ENCODE results near the gene FCHO1.

FCHO1 gene, protein sequence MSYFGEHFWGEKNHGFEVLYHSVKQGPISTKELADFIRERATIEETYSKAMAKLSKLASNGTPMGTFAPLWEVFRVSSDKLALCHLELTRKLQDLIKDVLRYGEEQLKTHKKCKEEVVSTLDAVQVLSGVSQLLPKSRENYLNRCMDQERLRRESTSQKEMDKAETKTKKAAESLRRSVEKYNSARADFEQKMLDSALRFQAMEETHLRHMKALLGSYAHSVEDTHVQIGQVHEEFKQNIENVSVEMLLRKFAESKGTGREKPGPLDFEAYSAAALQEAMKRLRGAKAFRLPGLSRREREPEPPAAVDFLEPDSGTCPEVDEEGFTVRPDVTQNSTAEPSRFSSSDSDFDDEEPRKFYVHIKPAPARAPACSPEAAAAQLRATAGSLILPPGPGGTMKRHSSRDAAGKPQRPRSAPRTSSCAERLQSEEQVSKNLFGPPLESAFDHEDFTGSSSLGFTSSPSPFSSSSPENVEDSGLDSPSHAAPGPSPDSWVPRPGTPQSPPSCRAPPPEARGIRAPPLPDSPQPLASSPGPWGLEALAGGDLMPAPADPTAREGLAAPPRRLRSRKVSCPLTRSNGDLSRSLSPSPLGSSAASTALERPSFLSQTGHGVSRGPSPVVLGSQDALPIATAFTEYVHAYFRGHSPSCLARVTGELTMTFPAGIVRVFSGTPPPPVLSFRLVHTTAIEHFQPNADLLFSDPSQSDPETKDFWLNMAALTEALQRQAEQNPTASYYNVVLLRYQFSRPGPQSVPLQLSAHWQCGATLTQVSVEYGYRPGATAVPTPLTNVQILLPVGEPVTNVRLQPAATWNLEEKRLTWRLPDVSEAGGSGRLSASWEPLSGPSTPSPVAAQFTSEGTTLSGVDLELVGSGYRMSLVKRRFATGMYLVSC

DNA sequence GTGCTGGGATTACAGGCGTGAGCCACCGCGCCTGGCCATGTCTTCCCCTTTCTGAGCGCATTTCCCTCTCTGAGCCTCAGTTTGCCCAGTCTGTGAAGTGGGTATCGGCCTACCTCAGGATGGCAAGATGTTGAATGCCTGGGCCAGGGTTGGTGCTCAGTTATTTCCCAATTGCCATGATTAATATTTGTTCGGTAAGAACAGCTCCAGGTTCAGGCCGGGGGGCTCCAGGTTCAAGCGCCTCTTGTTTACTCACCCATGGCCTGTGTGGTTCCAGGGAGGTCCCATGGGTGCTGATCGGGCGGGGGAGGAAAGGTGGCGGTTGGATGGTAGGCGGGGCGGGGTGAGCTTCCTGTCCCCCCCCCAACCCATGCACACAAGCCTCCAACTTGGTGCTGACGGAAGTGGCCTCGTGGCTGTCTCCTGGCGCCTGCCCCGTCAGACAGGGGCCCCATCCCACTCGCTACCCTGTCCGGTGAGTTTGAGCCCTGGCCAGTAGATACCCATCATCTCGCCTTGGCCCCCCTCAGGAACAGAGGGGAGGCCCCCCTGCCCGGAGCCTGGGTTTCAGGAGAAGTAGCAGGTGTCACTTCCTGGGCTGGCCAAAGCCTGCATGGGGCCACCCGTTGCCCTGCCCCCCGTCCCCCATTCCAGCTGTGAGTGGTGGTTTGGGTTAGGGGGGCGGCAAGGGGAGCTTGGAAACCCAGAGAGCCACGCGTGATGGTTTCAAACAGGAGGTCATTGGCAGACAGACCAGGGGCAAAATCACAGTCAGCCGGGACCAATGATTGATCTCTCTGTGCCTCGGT lies at the start of gene FCHO1:
Gene FCHO1, plus strand, starts transcription at position 375 of the 809 bp plus-strand sequence. CDS start 3,688 bp downstream, outside the sequence.
- peak in 1 of 2 donors; percentile 36 for DNase-seq

DNA sequence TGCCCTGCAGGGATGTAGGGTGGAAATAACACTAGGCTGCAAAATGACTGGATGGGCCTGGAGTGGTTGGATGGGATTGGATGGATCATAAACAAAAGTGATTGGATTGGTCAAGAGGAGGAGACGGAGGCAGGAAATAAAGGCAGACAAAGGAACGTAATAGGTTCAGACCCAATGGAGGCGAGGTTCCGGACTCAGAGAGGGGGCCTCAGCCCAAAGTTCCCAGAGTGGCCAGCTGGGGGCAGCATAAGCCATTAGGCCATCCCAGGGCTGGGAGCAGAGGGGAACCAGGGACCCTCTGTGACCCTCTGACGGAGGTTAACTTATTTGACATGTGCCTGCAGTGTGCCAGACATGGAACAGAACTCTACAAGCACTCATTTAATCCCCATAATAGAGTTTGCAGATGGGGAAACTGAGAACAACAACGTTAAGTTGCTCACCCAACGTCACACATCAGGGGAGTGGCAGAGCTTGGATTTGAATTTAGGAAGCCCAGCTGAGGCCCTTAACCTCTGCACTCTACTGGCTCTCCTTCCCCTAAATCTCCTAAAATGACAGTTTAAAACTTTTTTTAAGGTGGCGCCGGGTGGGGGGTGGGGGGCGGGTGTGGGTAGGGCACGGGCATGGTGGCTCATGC lies 47.3 kb upstream of the FCHO1 start:
- DNase-seq, result peak; percentile 28 to 34

DNA sequence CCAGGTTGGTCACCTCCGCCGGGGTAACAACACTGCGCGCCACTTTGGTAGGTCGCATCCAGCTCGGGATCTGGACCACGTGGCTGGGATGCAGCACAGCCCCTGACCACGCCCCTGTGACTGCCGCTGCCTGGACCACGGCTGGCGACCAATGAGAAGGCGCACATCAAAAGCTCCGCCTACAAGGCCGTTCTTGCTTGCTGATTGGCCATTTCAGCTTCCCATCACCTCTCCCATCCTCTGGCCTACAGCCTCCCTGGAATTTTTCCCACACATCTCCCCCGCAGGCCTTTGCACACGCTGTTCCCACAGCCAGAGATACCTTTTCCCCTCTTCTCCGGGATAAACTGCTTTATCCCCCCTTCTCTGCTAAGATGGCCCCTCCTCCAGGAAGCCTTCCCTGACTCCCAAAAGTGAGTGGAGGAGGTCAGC lies 44.5 kb upstream of the FCHO1 start:
- peak in 1 of 2 donors; percentile 29 for DNase-seq

DNA sequence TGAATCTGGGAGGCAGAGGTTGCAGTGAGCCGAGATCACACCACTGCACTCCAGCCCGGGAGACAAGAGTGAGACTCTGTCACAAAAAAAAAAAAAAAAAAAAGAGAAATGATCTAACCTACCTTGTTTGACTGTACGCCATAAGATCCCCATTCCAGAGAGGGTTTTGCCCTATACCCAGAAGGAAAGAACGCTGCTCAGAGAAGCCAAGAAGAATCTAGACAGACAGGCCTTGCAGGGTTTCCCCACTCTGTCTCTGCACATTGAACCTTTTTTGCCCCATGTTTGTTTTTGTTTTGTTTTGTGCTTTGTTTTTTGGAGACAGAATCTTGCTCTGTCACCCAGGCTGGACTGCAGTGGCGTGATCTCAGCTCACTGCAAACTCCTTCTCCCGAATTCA lies 39.4 kb upstream of the FCHO1 start:
- DNase-seq, result no peak

GRCh38 chr19:17716309-17716929 lies 34.9 kb upstream of the FCHO1 start:
- DNase-seq, result no peak

- no peak for DNase-seq
Measured at GRCh38 chr19:17718550-17718946, 32.7 kb upstream of the FCHO1 start.

- DNase-seq, result peak; percentile 30 to 47
Measured at GRCh38 chr19:17718947-17719711, 32.1 kb upstream of the FCHO1 start, which contains the start of gene MAP1S. Gene MAP1S, plus strand, starts transcription at chr19:17719480. Its CDS starts 23 bp downstream, at chr19:17719503.

DNA sequence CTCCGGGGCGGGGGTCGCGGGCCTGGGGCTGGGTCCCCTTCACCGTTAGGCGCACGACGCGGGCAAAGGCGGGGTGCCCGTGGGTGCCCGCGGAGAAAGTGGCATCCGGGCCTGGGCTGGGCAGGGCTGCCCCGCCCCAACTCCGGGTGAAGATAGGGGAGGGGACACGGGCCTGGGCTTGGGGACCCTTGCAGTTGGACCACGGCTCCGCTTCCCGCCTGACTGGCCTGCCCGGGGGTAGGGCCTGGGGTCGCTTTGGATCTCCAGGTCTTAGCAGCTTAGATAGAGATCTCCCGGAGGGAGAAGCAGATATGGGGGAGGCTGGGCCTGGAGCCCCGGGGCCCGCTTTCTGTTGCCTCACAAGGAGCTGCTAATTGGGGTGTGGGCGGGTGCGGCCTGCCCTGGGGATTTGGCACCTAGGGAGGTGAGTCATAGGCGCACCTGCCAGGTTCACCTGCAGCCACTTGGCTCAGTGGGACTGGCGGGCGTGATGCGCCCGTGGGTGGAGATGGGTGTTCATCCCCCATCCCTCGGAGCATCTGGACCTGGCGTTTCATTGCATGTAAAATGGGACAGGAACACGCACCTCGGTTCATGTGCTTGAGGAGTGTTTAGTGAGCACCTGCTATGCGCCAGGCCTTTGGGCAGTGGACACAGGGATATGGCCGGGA lies 31.4 kb upstream of the FCHO1 start:
- no peak for DNase-seq

- no peak for DNase-seq
Measured at GRCh38 chr19:17720440-17720839, 30.8 kb upstream of the FCHO1 start.

DNA sequence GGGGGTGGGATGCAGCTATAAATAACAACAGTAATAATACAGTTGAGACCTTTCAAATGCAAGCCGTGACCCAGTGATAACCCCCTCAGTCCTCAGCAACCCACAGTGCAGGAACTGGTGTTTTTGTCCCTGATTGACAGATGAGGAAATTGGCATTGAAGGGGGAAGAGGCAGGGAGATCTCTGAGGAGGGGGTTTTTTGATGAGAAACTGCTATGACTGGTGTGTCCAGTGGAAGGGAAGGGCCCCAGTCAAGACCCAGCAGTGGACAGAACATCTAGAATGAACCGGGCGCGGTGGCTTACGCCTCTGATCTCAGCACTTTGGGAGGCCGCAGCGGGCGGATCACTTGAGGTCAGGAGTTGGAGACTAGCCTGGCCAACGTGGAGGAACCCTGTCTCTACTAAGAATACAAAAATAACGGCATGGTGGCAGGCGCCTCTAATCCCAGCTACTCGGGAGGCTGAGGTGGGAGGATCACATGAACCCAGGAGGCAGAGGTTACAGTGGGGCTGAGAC lies 30.1 kb upstream of the FCHO1 start:
- DNase-seq, result no peak

DNA sequence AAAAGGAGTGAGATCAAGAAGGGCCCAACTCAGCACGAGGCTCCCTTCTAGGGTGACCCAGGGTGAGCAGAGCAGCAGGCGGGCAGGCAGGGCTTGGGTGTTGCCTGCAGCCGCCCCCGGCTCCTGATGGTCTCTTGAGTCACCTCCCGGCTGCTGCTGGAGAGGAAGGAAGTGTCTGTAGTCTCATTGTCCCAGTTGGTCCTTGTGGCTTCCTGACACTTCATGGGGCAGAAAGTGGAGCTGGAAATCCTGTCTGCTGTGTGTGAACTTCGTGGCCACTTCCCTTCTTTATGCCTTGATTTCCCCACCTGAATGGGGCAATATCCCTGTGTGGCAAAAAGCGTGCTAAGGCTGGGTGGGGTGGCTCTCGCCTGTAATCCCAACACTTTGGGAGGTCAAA lies 29.5 kb upstream of the FCHO1 start:
- DNase-seq, result no peak

DNA sequence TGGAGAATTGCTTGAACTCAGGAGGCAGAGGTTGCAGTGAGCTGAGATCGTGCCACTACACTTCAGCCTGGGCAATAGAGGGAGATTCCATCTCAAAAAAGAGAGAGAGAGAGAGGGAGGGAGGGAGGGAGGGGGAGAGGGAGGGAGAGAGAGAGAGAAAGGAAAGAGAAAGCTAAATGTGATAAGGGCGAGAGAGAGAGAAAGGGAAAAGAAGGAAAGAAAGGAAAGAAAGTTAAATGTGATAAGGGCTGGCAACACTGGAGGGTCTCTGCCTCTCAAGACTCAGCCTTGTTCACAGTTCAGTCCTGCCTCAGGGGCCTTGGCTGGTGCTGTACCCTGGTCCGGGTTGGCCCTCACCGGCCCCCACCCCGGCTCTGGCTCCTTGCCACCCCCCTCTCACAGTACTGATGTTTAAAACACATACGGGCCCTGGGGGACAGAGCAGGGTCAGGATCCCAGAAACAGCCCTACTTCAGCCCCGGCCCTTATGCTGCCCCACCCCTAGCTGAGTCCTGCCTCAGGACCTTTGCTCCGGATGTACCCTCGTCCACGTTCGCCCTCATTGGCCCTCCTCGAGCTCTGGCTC lies 28.5 kb upstream of the FCHO1 start:
- DNase-seq, result no peak

GRCh38 chr19:17724655-17725054 lies 26.6 kb upstream of the FCHO1 start:
- no peak for DNase-seq

- DNase-seq, result no peak
Measured at GRCh38 chr19:17725422-17726078, 25.7 kb upstream of the FCHO1 start.

- no peak for DNase-seq
Measured at GRCh38 chr19:17726136-17726741, 25.0 kb upstream of the FCHO1 start.

DNA sequence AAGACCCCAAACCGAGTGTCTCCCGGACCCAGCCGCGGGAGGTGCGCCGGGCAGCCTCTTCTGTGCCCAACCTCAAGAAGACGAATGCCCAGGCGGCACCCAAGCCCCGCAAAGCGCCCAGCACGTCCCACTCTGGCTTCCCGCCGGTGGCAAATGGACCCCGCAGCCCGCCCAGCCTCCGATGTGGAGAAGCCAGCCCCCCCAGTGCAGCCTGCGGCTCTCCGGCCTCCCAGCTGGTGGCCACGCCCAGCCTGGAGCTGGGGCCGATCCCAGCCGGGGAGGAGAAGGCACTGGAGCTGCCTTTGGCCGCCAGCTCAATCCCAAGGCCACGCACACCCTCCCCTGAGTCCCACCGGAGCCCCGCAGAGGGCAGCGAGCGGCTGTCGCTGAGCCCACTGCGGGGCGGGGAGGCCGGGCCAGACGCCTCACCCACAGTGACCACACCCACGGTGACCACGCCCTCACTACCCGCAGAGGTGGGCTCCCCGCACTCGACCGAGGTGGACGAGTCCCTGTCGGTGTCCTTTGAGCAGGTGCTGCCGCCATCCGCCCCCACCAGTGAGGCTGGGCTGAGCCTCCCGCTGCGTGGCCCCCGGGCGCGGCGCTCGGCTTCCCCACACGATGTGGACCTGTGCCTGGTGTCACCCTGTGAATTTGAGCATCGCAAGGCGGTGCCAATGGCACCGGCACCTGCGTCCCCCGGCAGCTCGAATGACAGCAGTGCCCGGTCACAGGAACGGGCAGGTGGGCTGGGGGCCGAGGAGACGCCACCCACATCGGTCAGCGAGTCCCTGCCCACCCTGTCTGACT lies 24.1 kb upstream of the FCHO1 start:
- DNase-seq, result no peak

DNA sequence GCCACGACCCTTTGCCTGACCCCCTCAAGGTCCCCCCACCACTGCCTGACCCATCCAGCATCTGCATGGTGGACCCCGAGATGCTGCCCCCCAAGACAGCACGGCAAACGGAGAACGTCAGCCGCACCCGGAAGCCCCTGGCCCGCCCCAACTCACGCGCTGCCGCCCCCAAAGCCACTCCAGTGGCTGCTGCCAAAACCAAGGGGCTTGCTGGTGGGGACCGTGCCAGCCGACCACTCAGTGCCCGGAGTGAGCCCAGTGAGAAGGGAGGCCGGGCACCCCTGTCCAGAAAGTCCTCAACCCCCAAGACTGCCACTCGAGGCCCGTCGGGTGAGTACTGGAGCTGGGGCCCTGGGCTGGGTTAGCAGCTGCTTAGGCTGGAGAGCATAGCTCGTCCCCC lies 23.4 kb upstream of the FCHO1 start:
- no peak for DNase-seq

DNA sequence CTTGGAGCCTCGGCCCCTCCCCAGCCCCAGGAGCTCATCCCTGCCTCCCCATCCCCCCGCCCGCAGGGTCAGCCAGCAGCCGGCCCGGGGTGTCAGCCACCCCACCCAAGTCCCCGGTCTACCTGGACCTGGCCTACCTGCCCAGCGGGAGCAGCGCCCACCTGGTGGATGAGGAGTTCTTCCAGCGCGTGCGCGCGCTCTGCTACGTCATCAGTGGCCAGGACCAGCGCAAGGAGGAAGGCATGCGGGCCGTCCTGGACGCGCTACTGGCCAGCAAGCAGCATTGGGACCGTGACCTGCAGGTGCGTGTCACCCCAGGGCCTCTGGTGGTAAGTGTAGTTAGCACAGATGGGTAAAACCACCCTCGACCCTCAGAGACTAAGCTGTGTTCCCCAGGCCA lies 18.1 kb upstream of the FCHO1 start:
- no peak for DNase-seq

All from hippocampal formation (tissue), 2 donors.